HCEC 1CT (cell line): ENCODE results near the gene HECTD4.
"Not testable (repeated sequence)": the region's sequence is repeated elsewhere in the genome, so short reads cannot be mapped to it uniquely, and the experiment has no call there.

Experiments
- DNase-seq: peaks from one replicate; pipeline ENCODE4 v3.0.0-alpha.2; 2017

Gene HECTD4

DNA sequence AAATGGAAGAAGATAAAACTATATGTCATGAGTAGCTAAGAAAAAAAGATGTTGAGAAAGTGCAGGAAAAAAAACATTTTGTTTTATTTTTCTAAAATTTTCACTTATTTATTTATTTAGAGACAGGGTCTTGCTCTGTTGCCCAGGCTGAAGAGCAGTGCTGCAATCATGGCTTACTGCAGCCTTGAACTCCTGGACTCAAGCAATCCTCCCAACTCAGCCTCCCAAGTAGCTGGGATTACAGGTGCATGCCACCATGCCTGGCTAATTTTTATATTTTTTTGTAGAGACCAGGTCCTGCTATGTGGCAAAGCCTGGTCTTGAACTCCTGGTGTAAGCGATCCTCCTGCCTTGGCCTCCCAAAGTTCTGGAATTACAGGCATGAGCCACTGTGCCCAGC lies 137.3 kb downstream of the HECTD4 start:
- not testable (repeated sequence) for DNase-seq

DNA sequence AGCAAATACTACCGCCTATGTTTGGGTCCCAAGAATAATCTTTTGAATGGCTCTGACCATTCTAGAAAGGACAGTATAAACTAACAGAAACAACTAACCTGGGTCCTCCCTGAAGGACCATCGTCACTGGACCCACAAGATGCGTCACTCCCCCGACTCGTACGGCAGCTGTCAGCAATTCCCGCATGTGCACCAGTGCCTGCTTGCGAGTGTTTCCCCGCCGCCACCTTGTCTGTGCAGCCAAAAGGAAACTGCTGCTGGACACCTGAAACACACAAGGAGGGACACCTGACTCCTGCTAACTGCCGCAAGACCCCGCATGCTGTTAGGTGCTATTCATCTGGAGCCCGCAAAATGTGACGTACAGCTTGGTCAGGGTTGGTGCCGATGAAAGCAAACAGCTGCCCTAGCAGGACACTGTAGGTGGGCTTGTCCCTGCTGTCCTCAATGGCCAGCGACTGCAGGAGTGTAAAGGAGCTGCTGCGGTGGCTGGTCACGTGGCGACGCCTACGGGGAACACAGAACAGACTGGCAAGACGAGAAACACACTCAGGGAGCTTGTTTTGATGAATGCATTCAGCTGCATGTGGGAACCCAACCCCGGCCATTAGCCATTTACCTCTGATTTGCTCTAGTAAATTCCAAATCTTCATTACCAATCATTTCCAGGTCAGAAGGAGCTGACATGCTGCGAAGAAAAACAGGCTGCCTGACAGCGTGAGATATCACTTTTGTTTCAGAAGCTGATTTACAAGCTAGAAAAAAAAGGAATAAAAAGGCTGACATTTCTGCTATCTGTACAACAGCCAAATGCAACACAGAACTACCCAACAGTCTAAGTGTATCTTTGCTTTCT lies 138.7 kb downstream of the HECTD4 start:
- DNase-seq, result no peak

DNA sequence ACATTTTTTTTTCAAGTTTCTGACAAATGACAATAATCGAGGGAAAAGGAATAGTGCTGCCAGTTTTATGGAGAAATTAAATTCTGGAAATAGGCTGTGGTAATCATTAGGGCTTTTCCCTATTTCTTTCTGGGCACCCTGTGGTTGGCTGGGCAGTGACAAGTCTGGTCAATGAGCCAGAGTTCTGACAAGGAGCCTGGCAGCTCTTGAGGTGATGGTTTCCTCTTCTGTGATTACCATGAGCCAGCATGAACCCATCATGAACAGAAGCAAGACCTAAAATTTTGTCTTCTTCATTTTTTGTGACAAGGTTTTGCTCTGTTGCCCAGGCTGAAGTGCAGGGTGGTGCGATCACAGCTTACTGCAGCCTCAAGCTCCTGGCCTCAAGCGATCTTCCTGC lies 141.1 kb downstream of the HECTD4 start:
- DNase-seq, result no peak

DNA sequence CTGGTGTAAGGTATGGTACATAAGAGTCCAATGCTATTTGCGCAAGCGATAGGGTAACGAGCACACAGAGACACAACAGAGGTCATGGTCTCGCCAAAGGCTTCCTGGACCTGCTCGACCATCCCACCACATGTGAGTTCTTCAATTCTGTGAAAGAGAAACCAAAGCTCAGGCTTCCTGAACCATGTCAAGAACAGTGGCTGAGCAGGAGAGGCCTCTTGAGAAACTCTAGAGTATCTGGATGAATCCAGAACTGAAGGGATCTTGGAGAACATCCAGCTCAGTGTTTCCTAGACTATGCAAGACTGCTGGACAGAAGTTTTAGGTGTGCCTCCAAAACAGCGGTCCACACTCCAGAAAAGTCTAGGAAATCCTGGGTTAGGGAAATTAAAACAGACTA lies 142.3 kb downstream of the HECTD4 start:
- no peak for DNase-seq

DNA sequence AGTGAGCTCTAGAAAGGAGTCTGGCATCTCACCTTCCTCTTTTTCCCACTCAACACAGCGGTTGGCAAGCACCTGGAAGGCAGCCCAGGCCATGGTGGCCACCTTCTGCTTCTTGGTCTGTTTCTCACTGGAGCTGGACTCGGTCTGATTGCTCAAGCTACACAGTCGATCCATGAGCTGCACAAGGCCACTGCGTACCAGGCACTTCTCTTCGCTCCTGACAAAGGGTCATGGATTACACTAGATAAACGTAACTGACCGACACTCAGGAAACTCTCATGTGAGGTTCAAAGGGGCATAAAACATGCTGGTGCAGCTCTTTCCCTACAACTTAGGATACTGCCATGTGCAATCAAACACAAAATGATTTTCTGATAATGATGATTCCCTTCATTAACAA lies 143.2 kb downstream of the HECTD4 start:
- no peak for DNase-seq

DNA sequence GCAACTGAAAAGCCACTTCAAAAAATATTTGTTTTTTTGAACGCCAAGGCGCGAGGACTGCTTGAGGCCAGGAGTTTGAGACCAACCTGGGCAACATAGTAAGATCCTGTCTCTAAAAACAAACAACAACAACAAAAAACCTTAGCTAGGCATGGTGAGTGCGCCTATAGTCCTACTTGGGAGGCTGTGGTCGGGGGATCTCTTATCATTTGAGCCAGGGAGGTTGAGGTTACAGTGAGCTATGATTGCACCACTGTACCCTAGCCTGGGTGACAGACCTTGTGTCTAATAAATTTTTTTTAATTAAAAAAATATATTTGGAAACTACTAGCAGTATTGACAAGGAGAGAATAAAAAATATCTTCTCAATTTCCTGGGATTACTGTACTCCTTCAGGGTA lies 143.8 kb downstream of the HECTD4 start:
- DNase-seq, result no peak

DNA sequence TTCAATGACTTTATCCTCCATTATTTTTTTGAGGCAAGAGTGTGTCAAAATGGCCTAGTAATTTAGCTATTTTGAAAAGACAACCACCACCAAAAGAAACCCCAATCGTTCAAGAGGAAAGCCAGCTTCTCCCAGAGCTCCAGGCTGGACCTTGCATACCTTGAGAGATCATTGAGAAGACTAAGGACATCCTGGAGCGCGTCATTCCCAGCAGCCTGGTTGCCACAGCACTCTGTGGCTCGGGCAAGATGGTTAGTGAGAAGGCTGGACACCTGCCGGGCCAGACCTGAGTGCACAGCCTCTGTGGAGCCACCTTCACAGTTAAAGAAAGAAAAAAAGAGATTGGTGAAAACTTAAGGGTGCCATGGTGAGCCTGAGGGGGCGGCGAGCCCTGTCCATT lies 145.4 kb downstream of the HECTD4 start:
- DNase-seq, result no peak

DNA sequence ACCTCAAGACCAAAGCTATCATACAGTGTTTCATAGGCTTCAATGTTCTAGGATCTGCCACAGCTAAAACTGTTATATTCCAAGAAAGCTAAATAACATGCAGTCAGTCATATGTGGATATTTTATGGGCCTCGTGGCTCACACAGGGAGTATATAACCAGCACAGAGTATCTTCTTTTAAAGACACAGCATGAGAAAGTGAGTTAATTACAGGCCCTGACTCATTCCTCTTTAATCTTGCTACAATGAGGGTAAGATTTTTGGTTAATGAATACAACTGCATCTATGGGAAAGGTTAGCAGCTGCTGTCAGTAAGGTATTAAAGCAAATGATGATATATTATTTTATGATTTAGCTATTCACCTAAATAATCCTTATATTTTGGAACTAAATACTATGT lies 145.8 kb downstream of the HECTD4 start:
- DNase-seq, result no peak

DNA sequence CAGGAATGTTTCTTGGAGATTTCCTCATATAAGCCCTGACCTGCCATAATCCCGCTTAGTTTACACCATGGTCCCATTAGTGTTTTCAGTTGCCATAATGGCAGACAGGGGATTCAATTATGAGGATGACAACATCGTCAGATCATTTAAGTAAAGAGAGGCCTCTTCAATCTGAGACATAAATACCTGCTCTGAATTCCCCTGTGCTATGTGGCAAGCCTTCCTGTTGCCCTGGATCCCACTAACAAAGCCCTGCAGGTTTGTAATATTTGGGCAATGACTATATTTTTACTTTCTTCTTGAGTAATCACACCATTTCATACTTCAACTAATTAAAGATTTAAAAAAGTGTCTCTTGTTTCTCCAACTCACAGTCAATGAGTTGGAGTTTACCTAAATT lies 147.9 kb downstream of the HECTD4 start:
- no peak for DNase-seq

DNA sequence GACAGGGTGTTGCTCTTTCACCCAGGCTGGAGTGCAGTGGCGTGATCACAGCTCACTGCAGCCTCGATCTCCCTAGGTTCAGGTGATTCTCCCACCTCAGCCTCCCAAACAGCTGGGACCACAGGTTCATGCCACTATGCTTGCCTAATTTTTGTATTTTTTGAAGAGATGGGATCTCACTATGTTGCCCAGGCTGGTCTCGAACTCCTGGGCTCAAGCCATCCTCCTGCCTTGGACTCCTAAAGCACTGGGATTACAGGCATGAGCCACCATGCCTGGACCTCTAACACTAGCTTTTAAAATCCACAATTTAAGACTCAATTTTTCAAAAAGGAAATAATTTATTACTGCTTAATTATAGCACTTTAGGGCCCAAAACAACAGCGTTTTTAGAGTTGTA lies 149.0 kb downstream of the HECTD4 start:
- no peak for DNase-seq

DNA sequence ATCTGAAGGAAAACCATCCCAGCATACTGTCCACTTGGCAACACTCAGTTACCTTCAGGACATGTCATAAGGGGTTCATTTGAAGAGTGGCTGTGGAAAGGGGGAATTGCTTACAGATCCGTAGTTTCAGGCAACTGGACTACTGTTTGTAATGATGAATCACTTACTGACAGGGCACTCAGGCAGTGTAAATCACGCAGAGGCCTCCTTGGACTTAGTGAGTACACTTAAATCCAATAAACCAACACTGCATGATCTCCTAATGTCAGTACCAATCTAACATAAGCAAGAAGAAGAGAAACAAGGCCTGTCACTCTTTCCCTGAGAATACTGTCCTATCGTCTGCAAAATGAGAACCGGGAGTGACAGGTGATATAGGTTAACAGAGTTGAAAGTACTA lies 152.1 kb downstream of the HECTD4 start:
- no peak for DNase-seq

DNA sequence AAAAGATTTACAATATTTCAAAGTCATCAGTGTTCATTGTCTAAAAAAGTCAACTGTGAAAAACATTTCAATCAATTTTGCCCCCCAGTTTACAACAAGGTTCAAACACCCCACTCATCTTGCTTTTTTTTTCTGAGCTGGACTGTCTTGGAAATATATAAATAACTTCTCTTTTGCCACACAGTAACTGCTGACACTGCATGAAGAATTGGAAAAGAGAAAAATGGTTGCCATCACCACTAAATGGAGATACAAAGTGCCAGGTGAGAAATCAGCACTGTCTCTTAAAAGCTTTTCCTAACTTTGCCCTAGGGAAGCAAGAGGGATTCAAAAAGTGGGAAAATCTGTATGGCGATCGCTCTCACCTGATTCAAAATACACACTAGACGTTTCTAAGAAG lies 155.5 kb downstream of the HECTD4 start:
- DNase-seq, result no peak

DNA sequence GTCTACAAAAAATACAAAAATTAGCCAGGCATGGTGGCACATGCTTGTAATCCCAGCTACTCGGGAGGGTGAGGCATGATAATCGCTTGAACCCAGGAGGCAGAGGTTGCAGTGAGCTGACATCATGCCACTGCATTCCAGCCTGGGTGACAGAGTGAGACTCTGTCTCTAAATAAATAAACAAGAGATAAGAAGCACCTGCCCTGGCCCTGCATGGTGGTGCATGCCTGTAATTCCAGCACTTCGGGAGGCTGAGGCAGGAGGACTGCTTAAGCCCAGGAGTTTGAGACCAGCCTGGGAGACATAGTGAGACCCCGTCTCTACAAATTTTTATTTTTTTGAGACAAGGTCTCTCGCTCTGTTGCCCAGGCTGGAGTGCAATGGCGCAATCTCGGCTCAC lies 161.6 kb downstream of the HECTD4 start:
- not testable (repeated sequence) for DNase-seq

DNA sequence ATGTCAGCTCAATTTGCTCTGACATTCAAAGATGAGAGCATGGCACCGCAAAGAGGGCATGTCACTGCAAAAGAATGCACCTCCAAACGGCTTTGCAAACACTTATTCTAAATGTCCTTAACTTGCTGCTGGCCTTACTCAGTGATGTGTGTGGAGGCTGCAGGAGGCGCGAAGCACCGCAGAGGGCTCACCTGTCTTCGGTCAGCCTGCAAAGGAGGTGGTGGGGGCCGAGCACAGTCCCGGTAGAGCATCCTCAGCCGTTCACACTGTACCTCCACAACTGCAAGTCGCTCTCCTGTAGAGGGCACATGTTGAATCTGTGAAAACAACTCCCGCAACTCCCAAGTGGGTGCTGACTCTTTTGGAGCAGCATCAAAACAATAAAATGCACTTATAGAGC lies 163.0 kb downstream of the HECTD4 start:
- DNase-seq, result no peak

DNA sequence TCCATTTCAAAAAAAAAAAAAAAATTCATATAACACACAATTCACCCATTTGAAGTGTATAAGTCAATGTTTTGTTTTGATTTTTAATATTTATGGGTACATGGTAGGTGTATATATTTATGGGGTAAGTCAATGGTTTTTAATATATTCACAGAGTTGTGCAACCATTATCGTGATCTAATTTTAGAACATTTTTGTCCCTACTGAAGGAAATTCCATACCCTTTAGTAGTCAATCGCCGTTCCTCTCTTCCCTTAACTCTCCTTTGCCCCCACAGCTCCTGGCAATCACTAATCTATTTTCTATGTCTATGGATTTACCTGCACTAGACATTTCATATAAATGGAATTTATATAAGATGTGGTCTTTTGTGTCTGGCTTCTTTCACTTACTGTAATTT lies 164.1 kb downstream of the HECTD4 start:
- peak; percentile 74 for DNase-seq

DNA sequence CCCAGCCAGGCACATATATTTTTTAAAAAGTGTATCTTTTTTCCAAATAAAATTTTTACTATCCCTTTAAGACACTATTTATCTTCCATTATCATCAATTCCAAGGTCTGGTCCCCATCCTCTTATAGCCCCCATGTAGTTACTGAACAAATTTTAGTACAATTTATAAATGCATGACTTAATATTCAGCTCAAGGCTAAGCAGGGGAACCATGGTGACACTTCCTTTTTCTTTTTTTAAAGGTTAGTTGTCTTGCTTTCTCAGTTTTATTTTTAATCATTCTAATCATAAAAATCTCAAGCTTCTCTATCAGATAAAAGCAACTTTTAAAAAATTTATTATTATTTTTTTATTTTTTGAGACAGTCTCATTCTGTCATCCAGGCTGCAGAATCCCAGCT lies 164.6 kb downstream of the HECTD4 start:
- DNase-seq, result no peak

DNA sequence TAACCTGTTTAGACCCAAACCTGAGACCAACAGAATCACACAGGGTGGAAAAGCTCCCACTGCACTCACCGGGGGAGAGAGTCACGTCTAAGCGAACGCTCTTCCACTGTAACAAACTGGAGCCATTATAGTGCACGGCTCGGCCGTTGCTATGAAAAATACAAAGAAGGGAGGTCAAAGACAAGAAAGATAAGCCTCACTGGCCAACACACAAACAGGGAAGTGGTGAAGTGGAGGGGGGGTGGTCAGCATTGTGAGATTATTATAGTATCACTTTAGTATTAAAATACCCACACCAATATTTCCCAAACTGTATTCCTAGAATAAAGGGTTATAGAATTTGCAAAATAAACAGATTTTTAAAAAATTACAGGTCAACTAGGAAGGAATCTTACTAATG lies 166.0 kb downstream of the HECTD4 start:
- no peak for DNase-seq

DNA sequence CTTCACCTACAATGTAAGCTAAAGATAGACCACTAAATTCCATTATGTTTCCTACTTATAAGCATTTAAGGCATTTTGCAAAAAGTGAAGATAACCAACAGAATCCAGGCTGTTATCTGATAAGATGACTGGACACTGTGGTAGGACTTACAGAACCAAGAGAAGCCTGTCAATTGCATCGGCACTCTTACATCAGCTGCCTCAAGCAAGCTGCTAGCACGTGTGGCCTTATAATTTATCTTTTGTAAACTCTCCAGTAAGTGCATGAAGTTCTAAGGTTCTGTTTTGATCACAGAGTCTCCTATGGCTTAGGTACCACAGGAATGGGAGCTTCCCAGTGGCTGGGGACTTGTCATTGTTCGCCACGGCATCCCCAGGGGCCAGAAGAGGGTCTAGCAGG lies 168.2 kb downstream of the HECTD4 start:
- DNase-seq, result no peak

DNA sequence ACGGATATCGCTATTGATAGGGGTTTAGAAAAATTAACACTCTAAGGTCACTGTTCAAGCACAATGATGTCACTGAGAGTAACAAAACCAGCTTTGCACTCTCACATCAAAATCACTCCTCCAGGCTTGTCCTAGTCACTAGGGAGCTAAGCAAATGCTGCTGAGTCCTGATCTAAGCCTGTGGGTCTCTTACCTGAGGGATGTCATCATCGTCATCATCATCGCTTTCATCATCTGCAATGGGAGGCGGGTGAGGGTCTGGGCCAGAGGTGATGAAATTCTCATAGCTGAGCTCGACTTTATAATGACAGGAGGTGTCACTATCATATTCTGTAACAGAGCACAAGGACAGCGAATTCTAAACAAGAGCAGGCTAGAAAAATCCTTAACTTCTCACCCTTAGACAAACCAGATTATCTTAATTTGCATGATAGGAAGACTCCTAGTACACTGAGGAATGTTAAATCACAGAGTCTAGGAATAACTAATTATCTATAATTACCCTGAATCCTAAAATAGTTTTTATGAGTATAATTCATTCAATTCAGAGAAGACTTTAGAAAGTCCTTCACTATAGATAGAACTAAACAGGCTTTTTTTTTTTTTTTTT lies 173.8 kb downstream of the HECTD4 start:
- no peak for DNase-seq

DNA sequence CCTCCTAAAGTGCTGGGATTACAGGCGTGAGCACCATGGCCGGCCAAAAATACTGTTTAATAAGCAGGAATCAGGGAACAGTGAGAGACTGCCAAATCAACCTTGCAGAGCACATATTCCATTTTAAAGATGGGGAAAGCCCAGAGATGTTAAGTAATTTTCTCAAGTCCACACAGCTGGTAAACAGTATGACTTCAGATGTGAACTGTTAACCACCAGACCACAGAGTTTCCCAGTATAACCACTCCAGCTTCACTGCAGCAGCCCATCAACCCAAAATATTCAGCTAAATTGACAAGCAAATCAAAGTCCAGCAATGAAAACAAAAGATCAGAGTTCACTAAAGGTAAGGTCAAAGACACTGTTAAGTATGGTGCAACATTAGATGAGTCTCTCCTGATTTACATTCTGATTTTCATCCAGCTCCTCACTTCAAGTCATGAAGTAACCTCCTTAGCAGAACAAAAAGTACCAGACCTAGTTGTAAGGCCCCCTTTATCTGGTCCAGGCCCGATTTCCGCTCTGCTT lies 174.8 kb downstream of the HECTD4 start:
- DNase-seq, result no peak

DNA sequence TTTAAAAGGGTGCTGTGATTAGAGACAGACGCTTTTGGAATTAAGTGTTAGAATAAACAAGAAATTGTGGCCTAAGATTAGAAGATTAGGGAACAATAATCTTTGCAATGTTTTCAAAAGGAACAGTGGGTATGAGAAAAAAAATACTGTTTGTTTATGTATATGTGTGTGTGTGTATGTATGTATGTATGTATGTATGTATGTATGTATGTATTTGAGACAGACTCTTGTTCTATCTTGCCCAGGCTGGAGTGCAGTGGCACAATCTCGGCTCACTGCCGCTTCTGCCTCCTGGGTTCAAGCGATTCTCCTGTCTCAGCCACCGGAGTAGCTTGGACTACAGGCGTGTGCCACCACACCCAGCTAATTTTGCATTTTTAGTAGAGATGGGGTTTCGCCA lies 175.3 kb downstream of the HECTD4 start:
- DNase-seq, result no peak

DNA sequence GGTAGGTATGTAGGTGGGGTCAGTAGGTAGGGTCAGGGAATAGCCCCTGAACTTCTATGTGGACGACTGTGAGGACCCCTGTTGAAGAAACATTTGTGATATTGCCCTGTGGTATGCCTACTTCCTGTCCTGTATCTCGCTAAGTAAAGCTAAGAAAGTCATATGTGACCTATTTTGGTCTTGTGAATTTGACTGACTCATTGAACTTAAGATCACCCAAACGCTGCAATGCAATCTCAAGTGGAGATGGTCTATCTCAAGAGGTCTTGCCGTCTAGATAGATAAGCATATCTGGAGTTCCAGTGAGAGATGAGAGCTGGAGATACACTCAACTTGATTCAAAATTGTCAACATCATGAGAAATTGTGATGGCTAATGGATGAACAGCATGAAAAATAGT lies 183.1 kb downstream of the HECTD4 start:
- DNase-seq, result no peak

DNA sequence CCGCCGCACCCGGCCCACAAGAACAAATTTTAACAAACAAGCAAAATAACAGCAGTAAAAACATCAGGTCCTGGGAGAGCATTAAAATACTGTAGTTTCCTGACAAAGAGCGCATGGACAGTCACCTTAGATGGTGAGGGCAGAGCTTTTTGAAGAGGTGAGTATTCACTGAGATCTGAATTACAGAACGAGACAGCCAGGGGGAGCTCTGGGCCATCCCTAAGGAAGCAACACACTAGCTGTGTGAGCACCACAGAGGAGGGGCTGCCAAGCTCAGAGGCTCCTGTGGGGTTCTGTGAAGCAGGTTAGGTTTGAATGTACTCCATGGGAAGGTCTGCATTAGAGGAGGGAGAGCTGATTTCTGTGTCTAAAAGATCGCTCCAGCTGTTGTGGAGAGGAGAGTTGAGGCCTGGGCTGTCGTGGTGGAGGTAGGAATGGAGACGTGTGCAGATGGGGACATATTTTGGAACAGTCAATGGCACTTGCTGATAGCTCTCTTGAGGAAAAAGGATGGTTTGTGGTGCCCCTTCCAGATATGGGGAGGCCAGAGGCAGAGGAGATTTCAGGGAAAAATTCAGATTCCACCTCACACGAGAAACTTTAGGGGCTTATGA lies 184.0 kb downstream of the HECTD4 start:
- peak; percentile 51 for DNase-seq

DNA sequence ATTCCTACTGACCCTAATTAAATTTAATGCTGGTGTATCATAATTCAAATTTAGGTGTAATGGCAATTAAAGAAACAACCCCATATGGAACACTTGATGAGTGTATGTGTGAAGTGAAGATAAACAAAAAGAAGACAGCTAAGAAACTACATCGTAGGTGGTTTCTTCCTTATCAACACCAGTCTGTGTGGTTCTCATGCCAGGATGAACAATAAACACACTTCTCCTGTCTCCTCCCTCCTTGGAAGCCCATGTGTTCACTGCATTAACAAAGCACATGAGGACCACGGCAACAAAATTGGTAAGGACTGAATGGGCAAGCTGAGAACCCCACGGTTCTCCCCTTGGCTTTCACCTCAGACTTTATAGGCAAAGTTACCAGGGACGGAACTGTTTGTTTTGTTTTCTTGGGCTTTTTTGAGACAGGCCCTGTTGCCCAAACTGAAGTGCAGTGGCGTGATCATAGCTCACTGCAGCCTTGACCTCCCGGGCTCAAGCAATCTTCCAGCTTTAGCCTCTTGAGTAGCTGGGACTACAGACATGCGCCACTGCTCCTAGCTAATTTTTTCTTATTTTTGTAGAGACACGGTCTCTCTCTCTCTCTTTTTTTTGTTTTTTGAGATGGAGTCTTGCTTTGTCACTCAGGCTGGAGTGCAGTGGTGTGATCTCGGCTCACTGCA lies 185.9 kb downstream of the HECTD4 start:
- DNase-seq, result no peak
